Activated CD4-positive, alpha-beta T cell treated with anti-CD3 and anti-CD28 coated beads, Interleukin-2, Interleukin-4, amounts not matched to agents 100 ng/mL and 50 ng/mL, durations not matched to agents 16 hours and 8 hours (primary cell): ENCODE measurements around the gene EZH1.

Source experiments
- DNase-seq: peaks from one replicate; pipeline ENCODE4 v3.0.0-alpha.2; 2020; ENCODE audit warnings: low spot score

Gene EZH1

GRCh38 chr17:42709561-42709960 is 35.3 kb downstream of the EZH1 start:
- DNase-seq: no peak

- DNase-seq: no peak
Measured at GRCh38 chr17:42708588-42708987, 36.3 kb downstream of the EZH1 start.

- peak; percentile 91 for DNase-seq
Measured at GRCh38 chr17:42706732-42707131, 38.1 kb downstream of the EZH1 start.

- peak; percentile 94 for DNase-seq
Measured at GRCh38 chr17:42704837-42705494, 39.9 kb downstream of the EZH1 start.

GRCh38 chr17:42704490-42704836 is 40.4 kb downstream of the EZH1 start:
- DNase-seq: peak; percentile 60

- DNase-seq: no peak
Measured at GRCh38 chr17:42702446-42702845, 42.4 kb downstream of the EZH1 start.

- no peak for DNase-seq
Measured at GRCh38 chr17:42700586-42701289, 44.1 kb downstream of the EZH1 start.

GRCh38 chr17:42699415-42699740 is 45.5 kb downstream of the EZH1 start:
- DNase-seq: no peak

- DNase-seq: no peak
Measured at GRCh38 chr17:42698736-42699414, 46.0 kb downstream of the EZH1 start.

GRCh38 chr17:42697108-42697811 is 47.6 kb downstream of the EZH1 start:
- DNase-seq: no peak

- DNase-seq: no peak
Measured at GRCh38 chr17:42695500-42695899, 49.3 kb downstream of the EZH1 start.

GRCh38 chr17:42694524-42694923 is 50.3 kb downstream of the EZH1 start:
- DNase-seq: no peak

GRCh38 chr17:42692489-42692888 is 52.4 kb downstream of the EZH1 start:
- no peak for DNase-seq

- DNase-seq: no peak
Measured at GRCh38 chr17:42691021-42691545, 53.8 kb downstream of the EZH1 start.

- DNase-seq: no peak
Measured at GRCh38 chr17:42690596-42690995, 54.2 kb downstream of the EZH1 start.

GRCh38 chr17:42687707-42688320 is 57.0 kb downstream of the EZH1 start:
- no peak for DNase-seq

- DNase-seq: no peak
Measured at GRCh38 chr17:42686520-42687128, 58.2 kb downstream of the EZH1 start.

GRCh38 chr17:42685831-42686230 is 59.0 kb downstream of the EZH1 start:
- no peak for DNase-seq

GRCh38 chr17:42684929-42685556 is 59.8 kb downstream of the EZH1 start:
- no peak for DNase-seq

GRCh38 chr17:42683407-42684034 is 61.3 kb downstream of the EZH1 start:
- DNase-seq: no peak
